IMR-90 (cell line): ENCODE data around the gene PSME4. TPM values are rescaled to one million over a fixed set of nuclear protein-coding genes. Genes with fewer than 3 reads are reported as not detected.

Experiments
- ATAC-seq: fragments of 200-7000 bp; cut with Tn5 transposase; 2 replicates; pipeline ENCODE4 v1.9.1; 2020; ENCODE audit warnings: low read depth, mild to moderate bottlenecking, moderate library complexity
- BruUV-seq: library from RNA; stranded (reverse); fragments of 400-500 nt; replicated peaks from 2 replicates; lab custom pipeline; 2021; lab: Mats Ljungman, UMichigan
- CTCF ChIA-PET: fragments of 300-600 bp; formaldehyde crosslinking; extraction: SDS; loops from one replicate; lab custom pipeline; 2021; ENCODE audit warnings: antibody characterized with exemption; lab: Yijun Ruan, JAX
- POLR2A ChIA-PET: fragments of 300-600 bp; sonication (Branson Sonifier 250); formaldehyde crosslinking; loops from one replicate; lab custom pipeline; 2022; ENCODE audit warnings: antibody characterized with exemption; ENCODE audit not compliant: unreplicated experiment; lab: Charles Lee
- DNase-seq: peaks from one replicate; pipeline ENCODE4 v3.0.0; 2013
- H2AFZ ChIP-seq: replicated peaks from 2 replicates; pipeline ENCODE3; 2013; ENCODE audit warnings: low read length, mild to moderate bottlenecking; ENCODE audit not compliant: poor library complexity
- H2AK5ac ChIP-seq: 2 replicates; pipeline ENCODE4 v1.6.1; 2013; ENCODE audit warnings: low read depth, low read length, inconsistent platforms
- H2AK9ac ChIP-seq: replicated peaks from 2 replicates; pipeline ENCODE3; 2013; ENCODE audit warnings: mild to moderate bottlenecking, low read depth, low read length, moderate library complexity; ENCODE audit not compliant: poor library complexity
- H2BK120ac ChIP-seq: 2 replicates; pipeline ENCODE4 v1.6.1; 2013; ENCODE audit warnings: low read depth, low read length, inconsistent platforms
- H2BK15ac ChIP-seq: 3 replicates; pipeline ENCODE4 v1.6.1; 2013; ENCODE audit warnings: low read depth, low read length, inconsistent platforms
- H2BK20ac ChIP-seq: 2 replicates; pipeline ENCODE4 v1.6.1; 2013; ENCODE audit warnings: low read depth, mild to moderate bottlenecking, inconsistent platforms, low read length, moderate library complexity
- H2BK5ac ChIP-seq: 2 replicates; pipeline ENCODE4 v1.6.1; 2013; ENCODE audit warnings: mild to moderate bottlenecking, low read depth, low read length, inconsistent platforms; ENCODE audit not compliant: poor library complexity, severe bottlenecking
- H3K14ac ChIP-seq: replicated peaks from 2 replicates; pipeline ENCODE4 v1.6.1; 2013; ENCODE audit warnings: low read depth, low read length, inconsistent platforms
- H3K18ac ChIP-seq: 2 replicates; pipeline ENCODE4 v1.6.1; 2013; ENCODE audit warnings: low read depth, low read length, control low read depth
- H3K23ac ChIP-seq: 2 replicates; pipeline ENCODE4 v1.6.1; 2013; ENCODE audit warnings: low read depth, low read length, inconsistent platforms
- H3K27ac ChIP-seq: 2 replicates; pipeline ENCODE4 v1.5.1; 2013; ENCODE audit warnings: mild to moderate bottlenecking, control low read depth, low read length; ENCODE audit not compliant: insufficient read depth
- H3K27me3 ChIP-seq: 2 replicates; pipeline ENCODE4 v1.6.1; 2013; ENCODE audit warnings: low read length; ENCODE audit not compliant: control insufficient read depth, insufficient read depth
- H3K36me3 ChIP-seq: 2 replicates; pipeline ENCODE4 v1.6.1; 2013; ENCODE audit warnings: low read length, mixed read lengths; ENCODE audit not compliant: control insufficient read depth, insufficient read depth
- H3K4ac ChIP-seq: 2 replicates; pipeline ENCODE4 v1.6.1; 2013; ENCODE audit warnings: low read depth, low read length, inconsistent platforms
- H3K4me1 ChIP-seq: 2 replicates; pipeline ENCODE4 v1.6.1; 2013; ENCODE audit warnings: low read length, mixed read lengths; ENCODE audit not compliant: control insufficient read depth, insufficient read depth
- H3K4me2 ChIP-seq: 2 replicates; pipeline ENCODE4 v1.6.1; 2013; ENCODE audit warnings: low read depth, mild to moderate bottlenecking, control low read depth, low read length, moderate library complexity
- H3K4me3 ChIP-seq: 2 replicates; pipeline ENCODE4 v1.5.1; 2013; ENCODE audit warnings: low read depth, mild to moderate bottlenecking, control low read depth, low read length, moderate library complexity; ENCODE audit not compliant: insufficient read depth
- H3K56ac ChIP-seq: 2 replicates; pipeline ENCODE4 v1.6.1; 2013; ENCODE audit warnings: low read length, inconsistent platforms; ENCODE audit not compliant: insufficient read depth; ENCODE audit errors: extremely low read depth
- H3K79me1 ChIP-seq, 2 experiments: 2 replicates each; pipeline ENCODE4 v1.6.1; 2013; ENCODE audit warnings: low read length in 2 of 2, inconsistent platforms in 1 of 2, low read depth in 1 of 2
- H3K9ac ChIP-seq: 2 replicates; pipeline ENCODE4 v1.6.1; 2013; ENCODE audit warnings: low read depth, low read length, control low read depth
- H3K9me1 ChIP-seq: 2 replicates; pipeline ENCODE4 v1.6.1; 2013; ENCODE audit warnings: low read length, inconsistent platforms; ENCODE audit not compliant: insufficient read depth
- H3K9me3 ChIP-seq: 2 replicates; pipeline ENCODE4 v1.6.1; 2013; ENCODE audit warnings: low read length; ENCODE audit not compliant: control insufficient read depth, insufficient read depth
- H4K20me1 ChIP-seq: 2 replicates; pipeline ENCODE4 v1.6.1; 2013; ENCODE audit warnings: low read length, inconsistent platforms; ENCODE audit not compliant: insufficient read depth
- H4K5ac ChIP-seq: 2 replicates; pipeline ENCODE4 v1.6.1; 2013; ENCODE audit warnings: mild to moderate bottlenecking, low read depth, low read length, control low read depth
- H4K8ac ChIP-seq, 2 experiments: 2 replicates each; pipeline ENCODE4 v1.6.1; 2013; ENCODE audit warnings: low read depth in 2 of 2, low read length in 2 of 2, control low read depth in 1 of 2, inconsistent platforms in 1 of 2
- H4K91ac ChIP-seq: 2 replicates; pipeline ENCODE4 v1.6.1; 2013; ENCODE audit warnings: low read depth, low read length, inconsistent platforms; ENCODE audit not compliant: insufficient read depth
- BHLHE40 ChIP-seq: fragments of 150-350 bp; IDR thresholded peaks from 2 replicates; pipeline ENCODE4 v1.6.1; 2016; ENCODE audit warnings: mild to moderate bottlenecking, low read depth, low read length
- CHD1 ChIP-seq: IDR thresholded peaks from 2 replicates; pipeline ENCODE4 v1.6.1; 2012; ENCODE audit warnings: low read depth, low read length, improper control_type of control experiment
- CTCF ChIP-seq: conservative IDR thresholded peaks from 2 replicates; pipeline ENCODE4 v1.5.1; 2012; ENCODE audit warnings: mild to moderate bottlenecking, low read depth, low read length, improper control_type of control experiment
- FOS ChIP-seq: fragments of 150-350 bp; IDR thresholded peaks from 2 replicates; pipeline ENCODE4 v1.6.1; 2016; ENCODE audit warnings: low read depth, low read length
- MAFK ChIP-seq: IDR thresholded peaks from 2 replicates; pipeline ENCODE4 v1.6.1; 2012; ENCODE audit warnings: low read depth, low read length, improper control_type of control experiment
- MAZ ChIP-seq: IDR thresholded peaks from 2 replicates; pipeline ENCODE4 v1.6.1; 2012; ENCODE audit warnings: low read depth, mild to moderate bottlenecking, low read length, improper control_type of control experiment, moderate library complexity, borderline replicate concordance
- MXI1 ChIP-seq: IDR thresholded peaks from 2 replicates; pipeline ENCODE4 v1.6.1; 2012; ENCODE audit warnings: low read depth, mild to moderate bottlenecking, low read length, moderate library complexity, borderline replicate concordance
- NFE2L2 ChIP-seq: fragments of 150-350 bp; IDR thresholded peaks from 2 replicates; pipeline ENCODE4 v1.6.1; 2016; ENCODE audit warnings: low read depth, mild to moderate bottlenecking, low read length
- POLR2A ChIP-seq: IDR thresholded peaks from 2 replicates; pipeline ENCODE4 v1.6.1; 2012; ENCODE audit warnings: mild to moderate bottlenecking, low read depth, low read length
- RAD21 ChIP-seq: IDR thresholded peaks from 2 replicates; pipeline ENCODE4 v1.6.1; 2012; ENCODE audit warnings: low read length, improper control_type of control experiment
- RCOR1 ChIP-seq: IDR thresholded peaks from 2 replicates; pipeline ENCODE4 v1.6.1; 2012; ENCODE audit warnings: mild to moderate bottlenecking, low read length, improper control_type of control experiment; ENCODE audit not compliant: insufficient replicate concordance
- RFX5 ChIP-seq: IDR thresholded peaks from 2 replicates; pipeline ENCODE4 v1.8.0; 2012; ENCODE audit warnings: low read depth, mild to moderate bottlenecking, low read length, moderate library complexity
- SMC3 ChIP-seq: fragments of 150-350 bp; IDR thresholded peaks from 2 replicates; pipeline ENCODE4 v1.6.1; 2016; ENCODE audit warnings: low read depth, mild to moderate bottlenecking, antibody characterized with exemption, low read length, moderate library complexity
- WGBS, 2 experiments: methylation state at CpG; one replicate each; pipeline versions ENCODE4 v1.1.5 to v1.1.7; 2013; ENCODE audit warnings: missing lambda C conversion rate in 2 of 2; ENCODE audit not compliant: insufficient read length in 1 of 2; ENCODE audit errors: extremely low coverage in 2 of 2; 5-methylcytosine and 5-hydroxymethylcytosine counted together
- dilution Hi-C: fragments of 300-500 bp; cut with HindIII; formaldehyde crosslinking; loops from one replicate; pipeline ENCODE4 v1.14.3; 2018; ENCODE audit warnings: low sequenced_read_pairs; ENCODE audit not compliant: unreplicated experiment
- in situ Hi-C: fragments of 300-500 bp; cut with MboI; formaldehyde crosslinking; loops from 3 replicates; pipeline ENCODE4 v1.14.3; 2019; ENCODE audit warnings: low sequenced_read_pairs, inconsistent platforms, mixed read lengths
- intact Hi-C: fragments of 100-400 bp; cut with micrococcal nuclease; formaldehyde crosslinking; loops from 2 replicates; pipeline ENCODE4 v1.10.0; 2022
- polyA plus RNA-seq, 3 experiments: library from polyadenylated mRNA; depleted of rRNA; stranded (reverse); fragments of >200 nt; gene quantifications; 2 replicates each; pipeline ENCODE4 v1.2.3, GENCODE V29; 2012; ENCODE audit warnings: low replicate concordance in 1 of 3
- total RNA-seq: library from RNA; depleted of rRNA; stranded (reverse); fragments of >200 nt; gene quantifications from 2 replicates; pipeline ENCODE4 v1.2.3, GENCODE V29; 2012
- TF ChIP-seq, protein P1 (sequence below): fragments of 150-350 bp; IDR thresholded peaks from 2 replicates; pipeline ENCODE4 v1.6.1; 2016; ENCODE audit warnings: low read depth, mild to moderate bottlenecking, low read length, moderate library complexity, borderline replicate concordance

The PSME4 gene
- total and polyA plus RNA-seq, 2 of the 4 experiments (the other 2 are of a cell fraction), result 28.2 to 61.3 TPM

DNA sequence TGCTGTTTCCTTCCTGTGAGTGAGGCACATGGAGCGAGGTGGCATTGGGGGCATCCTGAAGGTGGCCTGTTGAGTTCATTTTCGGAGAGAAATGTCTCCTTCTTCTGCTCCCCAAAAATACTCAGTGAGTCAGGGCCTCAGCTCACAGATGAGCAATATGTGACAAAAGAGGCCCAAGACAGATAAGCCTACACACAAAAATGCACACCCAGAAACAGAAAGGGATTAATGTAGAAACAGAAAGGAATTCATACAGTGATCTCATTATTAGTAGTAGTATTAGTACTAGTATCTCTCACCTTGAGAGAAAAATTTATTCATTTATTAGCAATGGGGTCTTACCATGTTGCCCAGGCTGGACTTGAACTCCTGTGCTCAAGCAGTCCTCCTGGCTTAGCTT is 116.1 kb downstream of the PSME4 start:
- 0 out of 2 replicates have a peak, but pooled peaks cover 2% of the 10 kb centered on the region for H3K4me1 ChIP-seq
- H2AK5ac ChIP-seq, result no peak overlapping the region
- intact Hi-C loops, result no loop called here
- dilution Hi-C loops, result no loop called here
- H3K9me3 ChIP-seq, result no peaks in the 10 kb centered on the region
- no peaks in the 10 kb centered on the region for H3K27me3 ChIP-seq
- no peak overlapping the region for H2BK20ac ChIP-seq
- no peak overlapping the region for H2AFZ ChIP-seq
- TF ChIP-seq, protein P1, sequence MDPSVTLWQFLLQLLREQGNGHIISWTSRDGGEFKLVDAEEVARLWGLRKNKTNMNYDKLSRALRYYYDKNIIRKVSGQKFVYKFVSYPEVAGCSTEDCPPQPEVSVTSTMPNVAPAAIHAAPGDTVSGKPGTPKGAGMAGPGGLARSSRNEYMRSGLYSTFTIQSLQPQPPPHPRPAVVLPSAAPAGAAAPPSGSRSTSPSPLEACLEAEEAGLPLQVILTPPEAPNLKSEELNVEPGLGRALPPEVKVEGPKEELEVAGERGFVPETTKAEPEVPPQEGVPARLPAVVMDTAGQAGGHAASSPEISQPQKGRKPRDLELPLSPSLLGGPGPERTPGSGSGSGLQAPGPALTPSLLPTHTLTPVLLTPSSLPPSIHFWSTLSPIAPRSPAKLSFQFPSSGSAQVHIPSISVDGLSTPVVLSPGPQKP, result no peak
- TF ChIP-seq POLR2A (no peak), CHD1 (no peak), FOS (no peak), RAD21 (no peak), BHLHE40 (no peak), CTCF (no peak), RFX5 (no peak), MXI1 (no peak), RCOR1 (no peak), SMC3 (no peak), MAFK (no peak), NFE2L2 (no peak), MAZ (no peak)
- in situ Hi-C loops, result no loop called here
- peak; percentile 31; the same call in 1 of the 2 replicates for ATAC-seq
- no peak overlapping the region for H3K27ac ChIP-seq
- POLR2A ChIA-PET, result no interaction called here
- no TSS peak for BruUV-seq
- no peak overlapping the region for H4K8ac ChIP-seq
- H2AK9ac ChIP-seq, result peak overlapping the region; percentile 38
- no peak overlapping the region for H2BK5ac ChIP-seq
- no peak overlapping the region for H2BK15ac ChIP-seq
- H4K91ac ChIP-seq, result no peak overlapping the region
- no CpG with 5 or more reads among the region's 2 CpGs for WGBS, 2 experiments
- no peak overlapping the region for H3K56ac ChIP-seq
- no peak overlapping the region for H3K4ac ChIP-seq
- H3K36me3 ChIP-seq, result peaks cover 9% of the 10 kb centered on the region
- H2BK120ac ChIP-seq, result no peak overlapping the region
- H3K4me2 ChIP-seq, result no peak overlapping the region
- no peak overlapping the region for H3K14ac ChIP-seq
- CTCF ChIA-PET, result no interaction called here
- H3K9me1 ChIP-seq, result peaks cover 13% of the 10 kb centered on the region; the same call in 1 of the 2 replicates
- peaks cover 10 to 11% of the 10 kb centered on the region in 2 experiments for H3K79me1 ChIP-seq
- H3K9ac ChIP-seq, result no peak overlapping the region
- H3K23ac ChIP-seq, result no peak overlapping the region
- peak; percentile 10 for DNase-seq
- no peak overlapping the region for H4K5ac ChIP-seq
- H4K20me1 ChIP-seq, result no peaks in the 10 kb centered on the region
- no peak overlapping the region for H3K18ac ChIP-seq
- no peak overlapping the region for H3K4me3 ChIP-seq
